Measurements from ENCODE around the gene RTP5. TPM values are rescaled to one million over a fixed set of nuclear protein-coding genes. Genes with fewer than 3 reads are reported as not detected.

The RTP5 gene
- total and polyA plus RNA-seq, 2 donors (not counting 3 experiments of a cell fraction or from before 2014, with no cell fraction given), result not detected

- Histone ChIP-seq H3K9me1 (replicated peaks; ENCODE audit: control insufficient read depth, extremely low read depth, insufficient read depth, low read length) (no peaks in the 10 kb centered on the region), H3K9me3 (replicated peaks; ENCODE audit: control insufficient read depth, insufficient read depth, low read length) (no peaks in the 10 kb centered on the region), H3K79me2 (ENCODE audit: control insufficient read depth, insufficient read depth, low read length) (no peaks in the 10 kb centered on the region), H3K27ac (ENCODE audit: insufficient read depth, low read depth, low read length) (no peak overlapping the region), H3K9ac (replicated peaks; ENCODE audit: extremely low read depth, insufficient read depth, low read length) (no peak overlapping the region), H3K4me1 (ENCODE audit: control insufficient read depth, extremely low read depth, insufficient read depth, low read length) (no peaks in the 10 kb centered on the region), H3K27me3 (ENCODE audit: control insufficient read depth in 2 of 2, insufficient read depth in 2 of 2, low read length in 2 of 2) (peaks cover 0 to 6% of the 10 kb centered on the region in 2 experiments), H3K4me3 (replicated peaks in 1 of 3; ENCODE audit: insufficient read depth in 1 of 3, low read depth in 1 of 3, low read length in 3 of 3) (no peak overlapping the region), H3K36me3 (ENCODE audit: control insufficient read depth in 2 of 2, extremely low read depth in 1 of 2, insufficient read depth in 2 of 2, low read length in 2 of 2) (no peaks in the 10 kb centered on the region), H4K20me1 (replicated peaks; ENCODE audit: control insufficient read depth, extremely low read depth, insufficient read depth, low read length) (no peaks in the 10 kb centered on the region), H3K4me2 (ENCODE audit: insufficient read depth, low read length) (no peak overlapping the region), H2AFZ (ENCODE audit: low read depth, low read length) (no peak overlapping the region)
- BruUV-seq (replicated peaks), result no TSS peak
- DNase-seq (ENCODE audit: low read depth, low spot score) (no peak), FAIRE-seq (no peak)
- dilution Hi-C loops (cut with MboI; ENCODE audit: extremely low pct_ligation_motif_present, low sequenced_read_pairs) (no loop called here), intact Hi-C loops (cut with micrococcal nuclease) (no loop called here)
- TF ChIP-seq JUN (IDR thresholded peaks at IDR 0.05; ENCODE audit: borderline replicate concordance, insufficient read depth, insufficient read length, low read depth) (no peak), POLR2AphosphoS5 (IDR thresholded peaks at IDR 0.05; ENCODE audit: insufficient read depth, low read depth, low read length) (no peak), GATA2 (IDR thresholded peaks at IDR 0.05; ENCODE audit: insufficient read depth, insufficient read length, low read depth, low read length) (no peak), FOS (IDR thresholded peaks at IDR 0.05; ENCODE audit: borderline replicate concordance, insufficient read depth, low read length) (no peak), MYC (IDR thresholded peaks at IDR 0.05; ENCODE audit: low read depth, low read length) (no peak)
- TF ChIP-seq, protein P1, sequence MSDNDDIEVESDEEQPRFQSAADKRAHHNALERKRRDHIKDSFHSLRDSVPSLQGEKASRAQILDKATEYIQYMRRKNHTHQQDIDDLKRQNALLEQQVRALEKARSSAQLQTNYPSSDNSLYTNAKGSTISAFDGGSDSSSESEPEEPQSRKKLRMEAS (IDR thresholded peaks at IDR 0.05; ENCODE audit: insufficient read depth, insufficient read length), result no peak
- ChIA-PET POLR2A (no interaction called here), CTCF (no interaction called here)
Measured at GRCh38 chr2:241864168-241864849, 5.2 kb upstream of the RTP5 start.

DNA sequence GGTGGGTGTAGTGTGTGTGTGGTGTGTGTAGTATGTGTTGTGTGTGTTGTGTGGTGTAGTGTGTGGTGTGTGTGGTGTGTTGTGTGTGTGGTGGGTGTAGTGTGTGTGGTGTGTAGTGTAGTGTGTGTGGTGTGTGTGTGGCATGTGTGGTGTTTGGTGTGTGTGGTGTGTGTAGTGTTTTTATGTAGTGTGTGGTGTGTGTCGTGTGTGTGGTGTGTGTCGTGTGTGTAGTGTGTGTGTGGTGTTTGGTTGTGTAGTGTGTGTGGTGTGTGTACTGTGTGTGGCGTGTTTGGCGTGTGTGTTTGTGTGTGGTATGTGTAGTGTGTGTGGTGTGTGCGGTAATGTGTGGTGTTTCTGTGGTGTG is 4.7 kb upstream of the RTP5 start:
- peak; percentile 76 for FAIRE-seq

More for the DNA sequence above, 4.7 kb upstream of the RTP5 start:
- H3K9ac ChIP-seq (replicated peaks; ENCODE audit: extremely low read depth, insufficient read depth, low read length), result no peak overlapping the region
- H3K27ac ChIP-seq (ENCODE audit: insufficient read depth, low read depth, low read length), result no peak overlapping the region
- H3K9me3 ChIP-seq (replicated peaks; ENCODE audit: control insufficient read depth, insufficient read depth, low read length), result no peaks in the 10 kb centered on the region
- no peak overlapping the region for H3K4me3 ChIP-seq (replicated peaks in 1 of 3; ENCODE audit: insufficient read depth in 1 of 3, low read depth in 1 of 3, low read length in 3 of 3)
- intact Hi-C loops (cut with micrococcal nuclease), result no loop called here
- ChIA-PET CTCF (no interaction called here), POLR2A (no interaction called here)
- H3K4me1 ChIP-seq (ENCODE audit: control insufficient read depth, extremely low read depth, insufficient read depth, low read length), result no peaks in the 10 kb centered on the region
- no peaks in the 10 kb centered on the region for H3K36me3 ChIP-seq (ENCODE audit: control insufficient read depth in 2 of 2, extremely low read depth in 1 of 2, insufficient read depth in 2 of 2, low read length in 2 of 2)
- no peak overlapping the region for H3K4me2 ChIP-seq (ENCODE audit: insufficient read depth, low read length)
- TF ChIP-seq EZH2 (IDR thresholded peaks at IDR 0.05; ENCODE audit: borderline replicate concordance, low read depth, low read length, severe bottlenecking) (no peak), POLR2A (IDR thresholded peaks at IDR 0.05; ENCODE audit: low read depth, low read length) (no peak), POLR2AphosphoS5 (IDR thresholded peaks at IDR 0.05; ENCODE audit: insufficient read depth, low read depth, low read length) (no peak), FOS (IDR thresholded peaks at IDR 0.05; ENCODE audit: borderline replicate concordance, insufficient read depth, low read length) (no peak), GATA2 (IDR thresholded peaks at IDR 0.05; ENCODE audit: insufficient read depth, insufficient read length, low read depth, low read length) (no peak), MYC (IDR thresholded peaks at IDR 0.05; ENCODE audit: low read depth, low read length) (no peak), JUN (IDR thresholded peaks at IDR 0.05; ENCODE audit: borderline replicate concordance, insufficient read depth, insufficient read length, low read depth) (no peak)
- TF ChIP-seq, protein P2, sequence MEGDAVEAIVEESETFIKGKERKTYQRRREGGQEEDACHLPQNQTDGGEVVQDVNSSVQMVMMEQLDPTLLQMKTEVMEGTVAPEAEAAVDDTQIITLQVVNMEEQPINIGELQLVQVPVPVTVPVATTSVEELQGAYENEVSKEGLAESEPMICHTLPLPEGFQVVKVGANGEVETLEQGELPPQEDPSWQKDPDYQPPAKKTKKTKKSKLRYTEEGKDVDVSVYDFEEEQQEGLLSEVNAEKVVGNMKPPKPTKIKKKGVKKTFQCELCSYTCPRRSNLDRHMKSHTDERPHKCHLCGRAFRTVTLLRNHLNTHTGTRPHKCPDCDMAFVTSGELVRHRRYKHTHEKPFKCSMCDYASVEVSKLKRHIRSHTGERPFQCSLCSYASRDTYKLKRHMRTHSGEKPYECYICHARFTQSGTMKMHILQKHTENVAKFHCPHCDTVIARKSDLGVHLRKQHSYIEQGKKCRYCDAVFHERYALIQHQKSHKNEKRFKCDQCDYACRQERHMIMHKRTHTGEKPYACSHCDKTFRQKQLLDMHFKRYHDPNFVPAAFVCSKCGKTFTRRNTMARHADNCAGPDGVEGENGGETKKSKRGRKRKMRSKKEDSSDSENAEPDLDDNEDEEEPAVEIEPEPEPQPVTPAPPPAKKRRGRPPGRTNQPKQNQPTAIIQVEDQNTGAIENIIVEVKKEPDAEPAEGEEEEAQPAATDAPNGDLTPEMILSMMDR (IDR thresholded peaks at IDR 0.05; ENCODE audit: extremely low read depth in 1 of 2, insufficient read depth in 1 of 2, low read depth in 1 of 2, low read length in 2 of 2), result no peak
- TF ChIP-seq, protein P1 (IDR thresholded peaks at IDR 0.05; ENCODE audit: insufficient read depth, insufficient read length), result no peak
- no peaks in the 10 kb centered on the region for H3K79me2 ChIP-seq (ENCODE audit: control insufficient read depth, insufficient read depth, low read length)
- DNase-seq (ENCODE audit: low read depth, low spot score), result no peak
- no TSS peak for BruUV-seq (replicated peaks)
- H4K20me1 ChIP-seq (replicated peaks; ENCODE audit: control insufficient read depth, extremely low read depth, insufficient read depth, low read length), result no peaks in the 10 kb centered on the region
- H3K9me1 ChIP-seq (replicated peaks; ENCODE audit: control insufficient read depth, extremely low read depth, insufficient read depth, low read length), result no peaks in the 10 kb centered on the region
- H3K27me3 ChIP-seq (ENCODE audit: control insufficient read depth in 2 of 2, insufficient read depth in 2 of 2, low read length in 2 of 2), result peaks cover 0 to 6% of the 10 kb centered on the region in 2 experiments
- dilution Hi-C loops (cut with MboI; ENCODE audit: extremely low pct_ligation_motif_present, low sequenced_read_pairs), result no loop called here
- H2AFZ ChIP-seq (ENCODE audit: low read depth, low read length), result no peak overlapping the region
